Measurements from ENCODE around the gene DCUN1D2. TPM values are rescaled to one million over a fixed set of nuclear protein-coding genes. Genes with fewer than 3 reads are reported as not detected.

DCUN1D2 gene
- total and polyA plus RNA-seq, 7 experiments from 2014 or later: 6.8 to 31.9 (median 23.1) TPM

GRCh38 chr13:113422807-113423519, 67.5 kb downstream of the DCUN1D2 start:
- POLR2A ChIA-PET: no interaction called here
- ATAC-seq (peak; percentile 26), DNase-seq (no peak)
- CTCF ChIA-PET: no interaction called here
- Histone ChIP-seq H3K4me3 (ENCODE audit: low read length) (no peak overlapping the region), H3K9me3 (ENCODE audit: control insufficient read depth in 2 of 3, low read length in 3 of 3) (no peaks in the 10 kb centered on the region), H3K27me3 (ENCODE audit: control insufficient read depth in 2 of 2, insufficient read depth in 2 of 2, low read length in 2 of 2) (no peaks in the 10 kb centered on the region), H3K27ac (ENCODE audit: low read depth, low read length) (no peak overlapping the region), H3K36me3 (ENCODE audit: control insufficient read depth in 2 of 3, insufficient read depth in 3 of 3, low read length in 3 of 3) (no peaks in the 10 kb centered on the region), H3K4me1 (ENCODE audit: control insufficient read depth in 2 of 2, insufficient read depth in 2 of 2, low read length in 2 of 2) (no peaks in the 10 kb centered on the region)
- Mint-ChIP-seq H3K4me3 (no peak overlapping the region), H3K4me1 (no peaks in the 10 kb centered on the region), H3K27ac (no peak overlapping the region), H3K36me3 (peaks cover 0 to 6% (median 0%) of the 10 kb centered on the region in 5 donors), H3K27me3 (peaks cover 0 to 25% (median 0%) of the 10 kb centered on the region in 5 donors), H3K9me3 (no peaks in the 10 kb centered on the region)
- intact Hi-C loops (cut with micrococcal nuclease): no loop called here

GRCh38 chr13:113421673-113422270, 68.7 kb downstream of the DCUN1D2 start:
- ATAC-seq (no peak), DNase-seq (no peak)
- no peaks in the 10 kb centered on the region for H3K4me1 Mint-ChIP-seq
- no peak overlapping the region for H3K4me3 Mint-ChIP-seq
- ChIA-PET CTCF (no interaction called here), POLR2A (no interaction called here)
- no peaks in the 10 kb centered on the region for H3K9me3 Mint-ChIP-seq
- Histone ChIP-seq H3K27me3 (ENCODE audit: control insufficient read depth in 2 of 2, insufficient read depth in 2 of 2, low read length in 2 of 2) (no peaks in the 10 kb centered on the region), H3K36me3 (ENCODE audit: control insufficient read depth in 2 of 3, insufficient read depth in 3 of 3, low read length in 3 of 3) (no peaks in the 10 kb centered on the region), H3K9me3 (ENCODE audit: control insufficient read depth in 2 of 3, low read length in 3 of 3) (no peaks in the 10 kb centered on the region), H3K27ac (ENCODE audit: low read depth, low read length) (no peak overlapping the region), H3K4me1 (ENCODE audit: control insufficient read depth in 2 of 2, insufficient read depth in 2 of 2, low read length in 2 of 2) (no peaks in the 10 kb centered on the region), H3K4me3 (ENCODE audit: low read length) (no peak overlapping the region)
- peaks cover 0 to 4% (median 0%) of the 10 kb centered on the region in 5 donors for H3K36me3 Mint-ChIP-seq
- no peak overlapping the region for H3K27ac Mint-ChIP-seq
- H3K27me3 Mint-ChIP-seq: peaks cover 0 to 27% (median under 1%) of the 10 kb centered on the region in 5 donors
- intact Hi-C loops (cut with micrococcal nuclease): no loop called here

GRCh38 chr13:113420833-113421600, 69.5 kb downstream of the DCUN1D2 start:
- no peaks in the 10 kb centered on the region for H3K9me3 Mint-ChIP-seq
- ChIA-PET CTCF (no interaction called here), POLR2A (no interaction called here)
- ATAC-seq (no peak), DNase-seq (no peak)
- H3K36me3 Mint-ChIP-seq: no peaks in the 10 kb centered on the region
- H3K27ac Mint-ChIP-seq: no peak overlapping the region
- Histone ChIP-seq H3K4me3 (ENCODE audit: low read length) (no peak overlapping the region), H3K4me1 (ENCODE audit: control insufficient read depth in 2 of 2, insufficient read depth in 2 of 2, low read length in 2 of 2) (no peaks in the 10 kb centered on the region), H3K9me3 (ENCODE audit: control insufficient read depth in 2 of 3, low read length in 3 of 3) (no peaks in the 10 kb centered on the region), H3K36me3 (ENCODE audit: control insufficient read depth in 2 of 3, insufficient read depth in 3 of 3, low read length in 3 of 3) (no peaks in the 10 kb centered on the region), H3K27ac (ENCODE audit: low read depth, low read length) (no peak overlapping the region), H3K27me3 (ENCODE audit: control insufficient read depth in 2 of 2, insufficient read depth in 2 of 2, low read length in 2 of 2) (no peaks in the 10 kb centered on the region)
- H3K4me3 Mint-ChIP-seq: no peak overlapping the region
- intact Hi-C loops (cut with micrococcal nuclease): no loop called here
- no peaks in the 10 kb centered on the region for H3K4me1 Mint-ChIP-seq
- peaks cover 0 to 32% (median 4%) of the 10 kb centered on the region in 5 donors for H3K27me3 Mint-ChIP-seq

GRCh38 chr13:113420232-113420631, 70.3 kb downstream of the DCUN1D2 start:
- Mint-ChIP-seq H3K36me3 (no peaks in the 10 kb centered on the region), H3K4me3 (no peak overlapping the region), H3K27me3 (peaks cover 0 to 32% (median 4%) of the 10 kb centered on the region in 5 donors), H3K4me1 (no peaks in the 10 kb centered on the region), H3K9me3 (no peaks in the 10 kb centered on the region), H3K27ac (no peak overlapping the region)
- no peak for DNase-seq
- ChIA-PET CTCF (no interaction called here), POLR2A (no interaction called here)
- no peaks in the 10 kb centered on the region for H3K36me3 ChIP-seq (ENCODE audit: control insufficient read depth in 2 of 3, insufficient read depth in 3 of 3, low read length in 3 of 3)
- ATAC-seq: no peak
- no peaks in the 10 kb centered on the region for H3K9me3 ChIP-seq (ENCODE audit: control insufficient read depth in 2 of 3, low read length in 3 of 3)
- intact Hi-C loops (cut with micrococcal nuclease): no loop called here
- no peaks in the 10 kb centered on the region for H3K27me3 ChIP-seq (ENCODE audit: control insufficient read depth in 2 of 2, insufficient read depth in 2 of 2, low read length in 2 of 2)
- no peak overlapping the region for H3K27ac ChIP-seq (ENCODE audit: low read depth, low read length)
- no peaks in the 10 kb centered on the region for H3K4me1 ChIP-seq (ENCODE audit: control insufficient read depth in 2 of 2, insufficient read depth in 2 of 2, low read length in 2 of 2)
- H3K4me3 ChIP-seq (ENCODE audit: low read length): no peak overlapping the region

- H3K9me3 Mint-ChIP-seq: no peaks in the 10 kb centered on the region
- H3K4me3 Mint-ChIP-seq: no peak overlapping the region
- no peaks in the 10 kb centered on the region for H3K36me3 ChIP-seq (ENCODE audit: control insufficient read depth in 2 of 3, insufficient read depth in 3 of 3, low read length in 3 of 3)
- no peaks in the 10 kb centered on the region for H3K9me3 ChIP-seq (ENCODE audit: control insufficient read depth in 2 of 3, low read length in 3 of 3)
- H3K27ac ChIP-seq (ENCODE audit: low read depth, low read length): no peak overlapping the region
- no peaks in the 10 kb centered on the region for H3K4me1 ChIP-seq (ENCODE audit: control insufficient read depth in 2 of 2, insufficient read depth in 2 of 2, low read length in 2 of 2)
- H3K4me3 ChIP-seq (ENCODE audit: low read length): no peak overlapping the region
- DNase-seq (no peak), ATAC-seq (no peak)
- H3K27ac Mint-ChIP-seq: no peak overlapping the region
- no peaks in the 10 kb centered on the region for H3K36me3 Mint-ChIP-seq
- peaks cover 0 to 32% (median 4%) of the 10 kb centered on the region in 5 donors for H3K27me3 Mint-ChIP-seq
- H3K4me1 Mint-ChIP-seq: no peaks in the 10 kb centered on the region
- intact Hi-C loops (cut with micrococcal nuclease): no loop called here
- POLR2A ChIA-PET: no interaction called here
- no peaks in the 10 kb centered on the region for H3K27me3 ChIP-seq (ENCODE audit: control insufficient read depth in 2 of 2, insufficient read depth in 2 of 2, low read length in 2 of 2)
- CTCF ChIA-PET: no interaction called here
Observed at GRCh38 chr13:113419531-113420193, 70.8 kb downstream of the DCUN1D2 start.

- no peak overlapping the region for H3K27ac Mint-ChIP-seq
- no peaks in the 10 kb centered on the region for H3K36me3 Mint-ChIP-seq
- no peaks in the 10 kb centered on the region for H3K9me3 ChIP-seq (ENCODE audit: control insufficient read depth in 2 of 3, low read length in 3 of 3)
- H3K36me3 ChIP-seq (ENCODE audit: control insufficient read depth in 2 of 3, insufficient read depth in 3 of 3, low read length in 3 of 3): no peaks in the 10 kb centered on the region
- ATAC-seq (no peak), DNase-seq (no peak)
- POLR2A ChIA-PET: no interaction called here
- H3K4me3 ChIP-seq (ENCODE audit: low read length): no peak overlapping the region
- H3K27me3 ChIP-seq (ENCODE audit: control insufficient read depth in 2 of 2, insufficient read depth in 2 of 2, low read length in 2 of 2): no peaks in the 10 kb centered on the region
- H3K27me3 Mint-ChIP-seq: peaks cover 0 to 32% (median 4%) of the 10 kb centered on the region in 5 donors
- intact Hi-C loops (cut with micrococcal nuclease): no loop called here
- CTCF ChIA-PET: no interaction called here
- H3K9me3 Mint-ChIP-seq: no peaks in the 10 kb centered on the region
- no peak overlapping the region for H3K27ac ChIP-seq (ENCODE audit: low read depth, low read length)
- H3K4me1 ChIP-seq (ENCODE audit: control insufficient read depth in 2 of 2, insufficient read depth in 2 of 2, low read length in 2 of 2): no peaks in the 10 kb centered on the region
- no peaks in the 10 kb centered on the region for H3K4me1 Mint-ChIP-seq
- no peak overlapping the region for H3K4me3 Mint-ChIP-seq
Observed at GRCh38 chr13:113418722-113419049, 71.8 kb downstream of the DCUN1D2 start.

All from naive thymus-derived CD4-positive, alpha-beta T cell (primary cell).